ENCODE measurements around the gene IGSF11. TPM values are rescaled to one million over a fixed set of nuclear protein-coding genes. Genes with fewer than 3 reads are reported as not detected.

The IGSF11 gene
- total and polyA plus RNA-seq, 9 of the 15 experiments (the other 6 are each of a cell fraction or from before 2014, with no cell fraction given), result 1.2 to 2.8 (median 1.7) TPM

DNA sequence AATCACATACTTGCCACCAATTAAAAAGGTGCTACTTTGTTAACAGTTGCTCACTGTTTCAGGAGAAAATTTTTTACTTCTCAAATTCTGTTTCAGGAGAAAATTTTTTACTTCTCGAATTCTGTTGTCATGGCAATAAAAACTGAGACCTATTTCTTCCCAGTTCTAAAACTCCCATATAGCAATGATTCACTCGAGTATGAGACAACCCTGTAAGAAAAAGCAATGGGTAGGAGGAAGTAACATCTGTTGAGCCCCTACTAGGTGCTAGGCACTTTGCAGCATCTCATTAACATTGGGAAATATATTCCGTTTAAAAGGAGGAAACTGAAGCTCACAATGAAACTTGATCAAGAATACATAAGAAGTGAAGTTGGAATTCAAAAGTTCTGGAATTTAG is 35.1 kb upstream of the IGSF11 start:
- Histone ChIP-seq H3K9ac (ENCODE audit: insufficient read depth in 1 of 2, low read depth in 2 of 2, low read length in 2 of 2) (no peak overlapping the region), H3K36me3 (ENCODE audit: control insufficient read depth, insufficient read depth, low read length) (no peaks in the 10 kb centered on the region), H3K4me1 (replicated peaks in 1 of 2; ENCODE audit: control insufficient read depth in 2 of 2, insufficient read depth in 2 of 2, low read length in 2 of 2) (no peaks in the 10 kb centered on the region), H3K27ac (ENCODE audit: extremely low read depth, low read depth, low read length) (no peak overlapping the region), H3K4me2 (ENCODE audit: insufficient read depth, low read length) (no peak overlapping the region), H3K79me2 (ENCODE audit: control insufficient read depth, insufficient read depth, low read length) (no peaks in the 10 kb centered on the region), H3K27me3 (ENCODE audit: control insufficient read depth in 2 of 2, insufficient read depth in 2 of 2, low read length in 2 of 2) (no peaks in the 10 kb centered on the region), H4K20me1 (replicated peaks; ENCODE audit: control insufficient read depth, insufficient read depth, low read length) (no peaks in the 10 kb centered on the region), H3K9me1 (ENCODE audit: control insufficient read depth, insufficient read depth, low read length) (no peaks in the 10 kb centered on the region), H2AFZ (ENCODE audit: low read depth, low read length) (no peak overlapping the region), H3K9me3 (replicated peaks; ENCODE audit: control insufficient read depth, insufficient read depth, low read depth, low read length) (no peaks in the 10 kb centered on the region), H3K4me3 (no peak overlapping the region)
- 0% methylated on average over 3 of the region's 3 CpGs for WGBS (ENCODE audit: insufficient coverage, low coverage, missing lambda C conversion rate)
- FAIRE-seq (no peak), DNase-seq (ENCODE audit: extremely low read depth in 1 of 4, low spot score in 3 of 4) (no peak), ATAC-seq (no peak)
- ChIA-PET POLR2A (no interaction called here), CTCF (ENCODE audit: low intra/inter-chr PET ratio) (no interaction called here)
- intact Hi-C loops (cut with micrococcal nuclease) (no loop called here), in situ Hi-C loops (cut with MboI) (no loop called here)
- no TSS peak for BruUV-seq (replicated peaks)
- TF ChIP-seq, protein P1, sequence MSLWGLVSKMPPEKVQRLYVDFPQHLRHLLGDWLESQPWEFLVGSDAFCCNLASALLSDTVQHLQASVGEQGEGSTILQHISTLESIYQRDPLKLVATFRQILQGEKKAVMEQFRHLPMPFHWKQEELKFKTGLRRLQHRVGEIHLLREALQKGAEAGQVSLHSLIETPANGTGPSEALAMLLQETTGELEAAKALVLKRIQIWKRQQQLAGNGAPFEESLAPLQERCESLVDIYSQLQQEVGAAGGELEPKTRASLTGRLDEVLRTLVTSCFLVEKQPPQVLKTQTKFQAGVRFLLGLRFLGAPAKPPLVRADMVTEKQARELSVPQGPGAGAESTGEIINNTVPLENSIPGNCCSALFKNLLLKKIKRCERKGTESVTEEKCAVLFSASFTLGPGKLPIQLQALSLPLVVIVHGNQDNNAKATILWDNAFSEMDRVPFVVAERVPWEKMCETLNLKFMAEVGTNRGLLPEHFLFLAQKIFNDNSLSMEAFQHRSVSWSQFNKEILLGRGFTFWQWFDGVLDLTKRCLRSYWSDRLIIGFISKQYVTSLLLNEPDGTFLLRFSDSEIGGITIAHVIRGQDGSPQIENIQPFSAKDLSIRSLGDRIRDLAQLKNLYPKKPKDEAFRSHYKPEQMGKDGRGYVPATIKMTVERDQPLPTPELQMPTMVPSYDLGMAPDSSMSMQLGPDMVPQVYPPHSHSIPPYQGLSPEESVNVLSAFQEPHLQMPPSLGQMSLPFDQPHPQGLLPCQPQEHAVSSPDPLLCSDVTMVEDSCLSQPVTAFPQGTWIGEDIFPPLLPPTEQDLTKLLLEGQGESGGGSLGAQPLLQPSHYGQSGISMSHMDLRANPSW (CRISPR knock-in tag; IDR thresholded peaks at IDR 0.05), result no peak
- TF ChIP-seq MCM3 (IDR thresholded peaks at IDR 0.05), result no peak
- TF ChIP-seq, protein P2, sequence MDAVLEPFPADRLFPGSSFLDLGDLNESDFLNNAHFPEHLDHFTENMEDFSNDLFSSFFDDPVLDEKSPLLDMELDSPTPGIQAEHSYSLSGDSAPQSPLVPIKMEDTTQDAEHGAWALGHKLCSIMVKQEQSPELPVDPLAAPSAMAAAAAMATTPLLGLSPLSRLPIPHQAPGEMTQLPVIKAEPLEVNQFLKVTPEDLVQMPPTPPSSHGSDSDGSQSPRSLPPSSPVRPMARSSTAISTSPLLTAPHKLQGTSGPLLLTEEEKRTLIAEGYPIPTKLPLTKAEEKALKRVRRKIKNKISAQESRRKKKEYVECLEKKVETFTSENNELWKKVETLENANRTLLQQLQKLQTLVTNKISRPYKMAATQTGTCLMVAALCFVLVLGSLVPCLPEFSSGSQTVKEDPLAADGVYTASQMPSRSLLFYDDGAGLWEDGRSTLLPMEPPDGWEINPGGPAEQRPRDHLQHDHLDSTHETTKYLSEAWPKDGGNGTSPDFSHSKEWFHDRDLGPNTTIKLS (IDR thresholded peaks at IDR 0.05; ENCODE audit: borderline replicate concordance, low read depth), result no peak
- TF ChIP-seq EWSR1 (IDR thresholded peaks at IDR 0.05; ENCODE audit: borderline replicate concordance, low read depth, partially characterized antibody), result no peak
- no peak for TF ChIP-seq SNRNP70 (optimal IDR thresholded peaks at IDR 0.05; ENCODE audit: low read depth, low read length)
- no peak for TF ChIP-seq CCNT2 (IDR thresholded peaks at IDR 0.05; ENCODE audit: borderline replicate concordance, extremely low read depth, insufficient read length, low read depth, low read length)
- TF ChIP-seq RBBP5 (IDR thresholded peaks at IDR 0.05; ENCODE audit: borderline replicate concordance, insufficient read depth, low read length, poor library complexity, severe bottlenecking), result no peak
- no peak for TF ChIP-seq ZNF239 (CRISPR knock-in tag; IDR thresholded peaks at IDR 0.05)
- TF ChIP-seq NFXL1 (CRISPR knock-in tag; IDR thresholded peaks at IDR 0.05), result no peak
- TF ChIP-seq DNMT1 (IDR thresholded peaks at IDR 0.05), result no peak
- TF ChIP-seq TCFL5 (CRISPR knock-in tag; conservative IDR thresholded peaks at IDR 0.05), result no peak
- no peak for TF ChIP-seq ZNF184 (CRISPR knock-in tag; IDR thresholded peaks at IDR 0.05)
- no peak for TF ChIP-seq ATF7 (IDR thresholded peaks at IDR 0.05)
- TF ChIP-seq MAFF (IDR thresholded peaks at IDR 0.05; ENCODE audit: low read length), result no peak
- TF ChIP-seq YY1 (IDR thresholded peaks at IDR 0.05; ENCODE audit: borderline replicate concordance in 1 of 3, control insufficient read depth in 1 of 3, extremely low read depth in 1 of 3, insufficient read depth in 3 of 3, insufficient read length in 1 of 3, insufficient replicate concordance in 2 of 3, low read depth in 1 of 3, low read length in 2 of 3), result no peak
- TF ChIP-seq CAMTA2 (CRISPR knock-in tag; conservative IDR thresholded peaks at IDR 0.05), result no peak
- TF ChIP-seq, protein P3, sequence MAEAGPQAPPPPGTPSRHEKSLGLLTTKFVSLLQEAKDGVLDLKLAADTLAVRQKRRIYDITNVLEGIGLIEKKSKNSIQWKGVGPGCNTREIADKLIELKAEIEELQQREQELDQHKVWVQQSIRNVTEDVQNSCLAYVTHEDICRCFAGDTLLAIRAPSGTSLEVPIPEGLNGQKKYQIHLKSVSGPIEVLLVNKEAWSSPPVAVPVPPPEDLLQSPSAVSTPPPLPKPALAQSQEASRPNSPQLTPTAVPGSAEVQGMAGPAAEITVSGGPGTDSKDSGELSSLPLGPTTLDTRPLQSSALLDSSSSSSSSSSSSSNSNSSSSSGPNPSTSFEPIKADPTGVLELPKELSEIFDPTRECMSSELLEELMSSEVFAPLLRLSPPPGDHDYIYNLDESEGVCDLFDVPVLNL (CRISPR knock-in tag; IDR thresholded peaks at IDR 0.05; ENCODE audit: low read depth), result no peak
